RWPE2 (cell line): ENCODE data around the gene KATNB1.

Experiments used
- ATAC-seq: fragments of 200-7000 bp; cut with Tn5 transposase; 3 replicates; pipeline ENCODE4 v1.9.1; 2021; ENCODE audit warnings: low read depth
- DNase-seq: peaks from one replicate; pipeline ENCODE4 v3.0.0-alpha.2; 2020; ENCODE audit warnings: low spot score
- H3K27ac ChIP-seq: fragments of 450-650 bp; 2 replicates; pipeline ENCODE4 v1.5.1; 2017; ENCODE audit warnings: mild to moderate bottlenecking; ENCODE audit not compliant: poor library complexity, severe bottlenecking
- H3K27me3 ChIP-seq: fragments of 250-450 bp; sonication (Bioruptor Pico); 2 replicates; pipeline ENCODE4 v1.5.1; 2021; ENCODE audit warnings: mild to moderate bottlenecking, moderate library complexity; ENCODE audit not compliant: insufficient read depth, poor library complexity, severe bottlenecking
- H3K36me3 ChIP-seq: fragments of 250-450 bp; sonication (Bioruptor Pico); 2 replicates; pipeline ENCODE4 v1.5.1; 2020; ENCODE audit warnings: low read depth, mild to moderate bottlenecking, moderate library complexity
- H3K4me1 ChIP-seq: fragments of 250-450 bp; sonication (Bioruptor Pico); 2 replicates; pipeline ENCODE4 v1.5.1; 2021; ENCODE audit warnings: mild to moderate bottlenecking, moderate library complexity; ENCODE audit not compliant: insufficient read depth, poor library complexity, severe bottlenecking
- H3K4me3 ChIP-seq: fragments of 250-450 bp; sonication (Bioruptor Pico); 2 replicates; pipeline ENCODE4 v1.5.1; 2021; ENCODE audit warnings: mild to moderate bottlenecking, moderate library complexity; ENCODE audit not compliant: severe bottlenecking
- H3K9me3 ChIP-seq: fragments of 250-450 bp; sonication (Bioruptor Pico); 2 replicates; pipeline ENCODE4 v1.5.1; 2021; ENCODE audit warnings: mild to moderate bottlenecking, moderate library complexity; ENCODE audit not compliant: severe bottlenecking
- CTCF ChIP-seq: fragments of 450-650 bp; IDR thresholded peaks from one replicate; pipeline ENCODE4 v1.5.1; 2017; ENCODE audit warnings: mild to moderate bottlenecking, moderate library complexity; ENCODE audit not compliant: poor library complexity, severe bottlenecking

KATNB1 gene

GRCh38 chr16:57724531-57724930 is 11.0 kb upstream of the KATNB1 start:
- no peaks in the 10 kb centered on the region for H3K36me3 ChIP-seq
- DNase-seq (no peak), ATAC-seq (no peak)
- H3K9me3 ChIP-seq = no peaks in the 10 kb centered on the region
- no peak overlapping the region for H3K27ac ChIP-seq
- no peak for TF ChIP-seq CTCF
- no peaks in the 10 kb centered on the region for H3K27me3 ChIP-seq
- no peak overlapping the region for H3K4me3 ChIP-seq
- H3K4me1 ChIP-seq = no peaks in the 10 kb centered on the region

GRCh38 chr16:57725151-57725550 is 10.4 kb upstream of the KATNB1 start:
- ATAC-seq = no peak
- Histone ChIP-seq H3K9me3 (no peaks in the 10 kb centered on the region), H3K4me3 (no peak overlapping the region)

GRCh38 chr16:57725554-57725953 is 10.0 kb upstream of the KATNB1 start:
- no peak for TF ChIP-seq CTCF
- no peak for ATAC-seq
- no peaks in the 10 kb centered on the region for H3K4me1 ChIP-seq

More at GRCh38 chr16:57725151-57725550, 10.4 kb upstream of the KATNB1 start:
- no peak overlapping the region for H3K27ac ChIP-seq
- DNase-seq = no peak
- no peaks in the 10 kb centered on the region for H3K4me1 ChIP-seq
- no peaks in the 10 kb centered on the region for H3K36me3 ChIP-seq
- no peak for TF ChIP-seq CTCF
- H3K27me3 ChIP-seq = no peaks in the 10 kb centered on the region

GRCh38 chr16:57725976-57726375 is 9.6 kb upstream of the KATNB1 start:
- no peaks in the 10 kb centered on the region for H3K36me3 ChIP-seq
- H3K27me3 ChIP-seq = no peaks in the 10 kb centered on the region
- DNase-seq (no peak), ATAC-seq (no peak)
- H3K9me3 ChIP-seq = no peaks in the 10 kb centered on the region
- H3K27ac ChIP-seq = no peak overlapping the region
- H3K4me3 ChIP-seq = no peak overlapping the region
- no peaks in the 10 kb centered on the region for H3K4me1 ChIP-seq
- no peak for TF ChIP-seq CTCF

More at GRCh38 chr16:57725554-57725953, 10.0 kb upstream of the KATNB1 start:
- no peak for DNase-seq
- Histone ChIP-seq H3K27ac (no peak overlapping the region), H3K27me3 (no peaks in the 10 kb centered on the region), H3K4me3 (no peak overlapping the region), H3K9me3 (no peaks in the 10 kb centered on the region), H3K36me3 (no peaks in the 10 kb centered on the region)

- Histone ChIP-seq H3K27me3 (no peaks in the 10 kb centered on the region), H3K27ac (no peak overlapping the region), H3K9me3 (no peaks in the 10 kb centered on the region), H3K4me3 (no peak overlapping the region), H3K36me3 (no peaks in the 10 kb centered on the region), H3K4me1 (no peaks in the 10 kb centered on the region)
- DNase-seq (no peak), ATAC-seq (no peak)
- TF ChIP-seq CTCF = no peak
Measured at GRCh38 chr16:57726433-57726947, 9.1 kb upstream of the KATNB1 start.
